SK-N-SH treated with all-trans-retinoic acid at 6 μM for 48 hours (cell line): Measurements from ENCODE around the gene MYO1A.
"Not testable (repeated sequence)": the region's sequence is repeated elsewhere in the genome, so short reads cannot be mapped to it uniquely, and the experiment has no call there.

ENCODE experiments used
- ARNTL ChIP-seq: fragments of 450-650 bp; formaldehyde crosslinking; IDR thresholded peaks from 2 replicates; pipeline ENCODE4 v1.5.0; 2020; ENCODE audit warnings: low read depth, mild to moderate bottlenecking, moderate library complexity, borderline replicate concordance
- CSDC2 ChIP-seq: fragments of 250-450 bp; sonication (Bioruptor Pico); IDR thresholded peaks from 2 replicates; pipeline ENCODE4 v1.5.0; 2020; ENCODE audit warnings: mild to moderate bottlenecking, moderate library complexity
- ISL1 ChIP-seq: fragments of 250-450 bp; sonication (Bioruptor Pico); IDR thresholded peaks from 2 replicates; pipeline ENCODE4 v2.1.2; 2022; ENCODE audit warnings: mild to moderate bottlenecking, moderate library complexity
- PATZ1 ChIP-seq: fragments of 250-450 bp; sonication (Bioruptor Pico); IDR thresholded peaks from 2 replicates; pipeline ENCODE4 v1.8.0; 2020; ENCODE audit warnings: mild to moderate bottlenecking, moderate library complexity, borderline replicate concordance
- PPARA ChIP-seq: fragments of 250-450 bp; sonication (Bioruptor Pico); IDR thresholded peaks from 2 replicates; pipeline ENCODE4 v1.5.0; 2020; ENCODE audit warnings: mild to moderate bottlenecking, borderline replicate concordance
- TCF4 ChIP-seq: fragments of 250-450 bp; sonication (Bioruptor Pico); IDR thresholded peaks from 2 replicates; pipeline ENCODE4 v1.8.0; 2021; ENCODE audit warnings: mild to moderate bottlenecking, moderate library complexity, borderline replicate concordance
- TF ChIP-seq, protein P1 (sequence below): fragments of 250-450 bp; sonication (Bioruptor Pico); IDR thresholded peaks from 2 replicates; pipeline ENCODE4 v1.5.1; 2020; ENCODE audit warnings: low read depth, mild to moderate bottlenecking, moderate library complexity
- TF ChIP-seq, protein P2 (sequence below): fragments of 250-450 bp; sonication (Bioruptor Pico); IDR thresholded peaks from 2 replicates; pipeline ENCODE4 v1.8.0; 2021; ENCODE audit warnings: low read depth, mild to moderate bottlenecking, moderate library complexity, borderline replicate concordance

- TF ChIP-seq, protein P1, sequence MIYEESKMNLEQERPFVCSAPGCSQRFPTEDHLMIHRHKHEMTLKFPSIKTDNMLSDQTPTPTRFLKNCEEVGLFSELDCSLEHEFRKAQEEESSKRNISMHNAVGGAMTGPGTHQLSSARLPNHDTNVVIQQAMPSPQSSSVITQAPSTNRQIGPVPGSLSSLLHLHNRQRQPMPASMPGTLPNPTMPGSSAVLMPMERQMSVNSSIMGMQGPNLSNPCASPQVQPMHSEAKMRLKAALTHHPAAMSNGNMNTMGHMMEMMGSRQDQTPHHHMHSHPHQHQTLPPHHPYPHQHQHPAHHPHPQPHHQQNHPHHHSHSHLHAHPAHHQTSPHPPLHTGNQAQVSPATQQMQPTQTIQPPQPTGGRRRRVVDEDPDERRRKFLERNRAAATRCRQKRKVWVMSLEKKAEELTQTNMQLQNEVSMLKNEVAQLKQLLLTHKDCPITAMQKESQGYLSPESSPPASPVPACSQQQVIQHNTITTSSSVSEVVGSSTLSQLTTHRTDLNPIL (CRISPR knock-in tag), result not testable (repeated sequence)
- not testable (repeated sequence) for TF ChIP-seq ISL1 (CRISPR knock-in tag); PPARA; PATZ1 (CRISPR knock-in tag); TCF4; CSDC2 (CRISPR knock-in tag); ARNTL (CRISPR knock-in tag)
- TF ChIP-seq, protein P2, sequence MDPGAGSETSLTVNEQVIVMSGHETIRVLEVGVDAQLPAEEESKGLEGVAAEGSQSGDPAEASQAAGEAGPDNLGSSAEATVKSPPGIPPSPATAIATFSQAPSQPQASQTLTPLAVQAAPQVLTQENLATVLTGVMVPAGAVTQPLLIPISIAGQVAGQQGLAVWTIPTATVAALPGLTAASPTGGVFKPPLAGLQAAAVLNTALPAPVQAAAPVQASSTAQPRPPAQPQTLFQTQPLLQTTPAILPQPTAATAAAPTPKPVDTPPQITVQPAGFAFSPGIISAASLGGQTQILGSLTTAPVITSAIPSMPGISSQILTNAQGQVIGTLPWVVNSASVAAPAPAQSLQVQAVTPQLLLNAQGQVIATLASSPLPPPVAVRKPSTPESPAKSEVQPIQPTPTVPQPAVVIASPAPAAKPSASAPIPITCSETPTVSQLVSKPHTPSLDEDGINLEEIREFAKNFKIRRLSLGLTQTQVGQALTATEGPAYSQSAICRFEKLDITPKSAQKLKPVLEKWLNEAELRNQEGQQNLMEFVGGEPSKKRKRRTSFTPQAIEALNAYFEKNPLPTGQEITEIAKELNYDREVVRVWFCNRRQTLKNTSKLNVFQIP (CRISPR knock-in tag), result not testable (repeated sequence)
Observed at GRCh38 chr12:57053901-57054300, 4.0 kb upstream of the MYO1A start.
